Right lobe of liver (tissue), 6 donors: Measurements from ENCODE around the gene PGA4. TPM values are rescaled to one million over a fixed set of nuclear protein-coding genes. Genes with fewer than 3 reads are reported as not detected.

Source experiments
- ATAC-seq, 4 donors: fragments of 200-7000 bp; cut with Tn5 transposase; one replicate each; pipeline ENCODE4 v1.9.1; 2020; ENCODE audit warnings: mild to moderate bottlenecking in 4 of 4, moderate library complexity in 4 of 4
- DNase-seq, 3 donors: peaks; one replicate each; pipeline ENCODE4 v3.0.0-alpha.2; 2020
- H3K27ac ChIP-seq, 3 donors: fragments of 200-600 bp; one replicate each; pipeline ENCODE4 v1.8.0; 2022
- H3K27me3 ChIP-seq, 2 donors: fragments of 200-600 bp; one replicate each; pipeline ENCODE4 v1.8.0; 2022
- H3K36me3 ChIP-seq, 4 donors: fragments of 200-600 bp; sonication (generic) in 1 of 4; one replicate each; pipeline versions ENCODE4 v1.5.1 to v1.8.0; 2017 to 2022; ENCODE audit warnings: control low read depth in 1 of 4
- H3K4me1 ChIP-seq, 4 donors: fragments of 200-600 bp; sonication (generic) in 1 of 4; one replicate each; pipeline versions ENCODE4 v1.5.1 to v1.8.0; 2017 to 2022; ENCODE audit warnings: control low read depth in 1 of 4
- H3K4me3 ChIP-seq, 3 donors: fragments of 200-600 bp; one replicate each; pipeline ENCODE4 v1.8.0; 2022
- H3K9me3 ChIP-seq, 4 donors: fragments of 200-600 bp; sonication (generic) in 1 of 4; one replicate each; pipeline versions ENCODE4 v1.5.1 to v1.8.0; 2017 to 2022; ENCODE audit warnings: control low read depth in 1 of 4
- CTCF ChIP-seq, 4 donors: fragments of 200-600 bp in 3 of 4; fragments of 450-650 bp in 1 of 4; IDR thresholded peaks; one replicate each; pipeline versions ENCODE4 v1.5.1 to v1.8.0; 2016 to 2022; ENCODE audit warnings: antibody characterized with exemption in 4 of 4, mild to moderate bottlenecking in 2 of 4
- POLR2A ChIP-seq: fragments of 450-650 bp; IDR thresholded peaks from one replicate; pipeline ENCODE4 v1.6.1; 2017; ENCODE audit warnings: antibody characterized with exemption, mild to moderate bottlenecking
- WGBS: methylation state at CpG from one replicate; pipeline ENCODE4 v1.1.6; 2018; ENCODE audit warnings: low coverage, low lambda C conversion rate; ENCODE audit not compliant: insufficient coverage; ENCODE audit errors: missing lambda C conversion rate; 5-methylcytosine and 5-hydroxymethylcytosine counted together
- intact Hi-C, 2 donors: fragments of 100-400 bp; cut with DNase I; formaldehyde crosslinking; loops; one replicate each; pipeline versions ENCODE4 v1.11.2 to v1.14.1; 2022
- total RNA-seq, 6 experiments: library from RNA; depleted of rRNA in 2 of 6; stranded (reverse); fragments of >200 nt in 2 of 6; fragmentation: NEBNext Ultra II Directional in 3 of 6; extraction: Animal tissue kit (Norgen Biotek cat#: 25700) in 3 of 6; gene quantifications; one replicate each; pipeline versions ENCODE4 v1.1.0 to v1.2.4, GENCODE V29; 2016 to 2023
- donor health status: DM: no; HTN: yes; CAD: no.
- donor health status: DM: no; HTN: no; CAD: no.
- donor health status: DM: no; HTN: no; CAD: no.
- donor health status: DM: no; HTN: yes; CAD: no.
- donor health status: DM: no; HTN: yes; CAD: no.

PGA4 gene
- total RNA-seq, 6 experiments from 2014 or later = 0.15 to 1.5 (median 0.52) TPM; not detected in 2

GRCh38 chr11:61278001-61278470 lies 55.9 kb downstream of the PGA4 start:
- no peaks in the 10 kb centered on the region for H3K36me3 ChIP-seq
- no peaks in the 10 kb centered on the region for H3K4me1 ChIP-seq
- TF ChIP-seq CTCF (IDR thresholded peaks at IDR 0.05) = no peak
- no peak for TF ChIP-seq POLR2A
- intact Hi-C loops = no loop called here
- ATAC-seq (no peak), DNase-seq (no peak)
- no peak overlapping the region for H3K27ac ChIP-seq
- H3K4me3 ChIP-seq = no peak overlapping the region
- WGBS = 76% methylated on average over 9 of the region's 10 CpGs
- no peaks in the 10 kb centered on the region for H3K9me3 ChIP-seq
- no peaks in the 10 kb centered on the region for H3K27me3 ChIP-seq

- DNase-seq (peak in 1 of 3 donors; percentile 34), ATAC-seq (peak in 2 of 4 donors; percentile 46 to 52)
- no peaks in the 10 kb centered on the region for H3K36me3 ChIP-seq
- WGBS = 83% methylated on average over 7 of the region's 12 CpGs
- no peaks in the 10 kb centered on the region for H3K4me1 ChIP-seq
- H3K9me3 ChIP-seq = no peaks in the 10 kb centered on the region
- no peak overlapping the region for H3K27ac ChIP-seq
- H3K27me3 ChIP-seq = no peaks in the 10 kb centered on the region
- H3K4me3 ChIP-seq = no peak overlapping the region
- TF ChIP-seq CTCF (IDR thresholded peaks at IDR 0.05) = no peak
- TF ChIP-seq POLR2A = no peak
- intact Hi-C loops = no loop called here
Observed at GRCh38 chr11:61279934-61280659, 58.0 kb downstream of the PGA4 start.

GRCh38 chr11:61280883-61281580 lies 58.9 kb downstream of the PGA4 start:
- no peak for DNase-seq
- Histone ChIP-seq H3K4me1 (no peaks in the 10 kb centered on the region), H3K4me3 (no peak overlapping the region), H3K27ac (no peak overlapping the region), H3K36me3 (no peaks in the 10 kb centered on the region), H3K27me3 (no peaks in the 10 kb centered on the region), H3K9me3 (no peaks in the 10 kb centered on the region)
- TF ChIP-seq POLR2A (no peak), CTCF (IDR thresholded peaks at IDR 0.05) (no peak)
- intact Hi-C loops = no loop called here
- WGBS = 80% methylated on average over 10 of the region's 20 CpGs
- peak in 1 of 4 donors; percentile 8 for ATAC-seq

Other genes starting within 250 kb of the PGA4 start
- gene CD5, start 119.9 kb upstream of the PGA4 start, total RNA-seq = under 1 TPM; 0.12 to 0.56 (median 0.35) TPM
- 1 to 10 TPM; 4.6 to 7.6 (median 6.0) TPM for gene VPS37C, start 60.9 kb upstream of the PGA4 start, total RNA-seq
- gene PGA3, start 18.8 kb upstream of the PGA4 start, total RNA-seq = under 1 TPM in 3 of 6 experiments, not detected in 3; 0.15 to 0.55 (median 0.23) TPM
- gene PGA5, start 18.8 kb downstream of the PGA4 start, total RNA-seq = under 1 TPM in 2 of 6 experiments, not detected in 4; 0.20 to 1.00 TPM
- 10 to 100 TPM in 2 of 6 experiments, 1 to 10 TPM in 4; 2.3 to 37.1 (median 6.0) TPM for gene VWCE, start 73.0 kb downstream of the PGA4 start, total RNA-seq
- gene DDB1, start 110.8 kb downstream of the PGA4 start, total RNA-seq = 10 to 100 TPM; 70.9 to 94.5 (median 83.9) TPM
- gene TKFC, start 110.9 kb downstream of the PGA4 start, total RNA-seq = 100 to 1,000 TPM in 4 of 6 experiments, 10 to 100 TPM in 2; 36.6 to 216 (median 124) TPM
- gene CYB561A3, start 139.5 kb downstream of the PGA4 start, total RNA-seq = 10 to 100 TPM; 25.6 to 41.8 (median 35.2) TPM
- gene TMEM138, start 140.0 kb downstream of the PGA4 start, total RNA-seq = 10 to 100 TPM; 18.2 to 41.0 (median 26.4) TPM
- 1 to 10 TPM; 1.7 to 3.9 (median 2.0) TPM for gene TMEM216, start 170.2 kb downstream of the PGA4 start, total RNA-seq
- gene CPSF7, start 207.6 kb downstream of the PGA4 start, total RNA-seq = 10 to 100 TPM; 16.7 to 52.0 (median 31.7) TPM
- 10 to 100 TPM; 17.7 to 62.5 (median 23.3) TPM for gene SDHAF2, start 207.8 kb downstream of the PGA4 start, total RNA-seq